ENCODE results near the gene UBR3.

DNA sequence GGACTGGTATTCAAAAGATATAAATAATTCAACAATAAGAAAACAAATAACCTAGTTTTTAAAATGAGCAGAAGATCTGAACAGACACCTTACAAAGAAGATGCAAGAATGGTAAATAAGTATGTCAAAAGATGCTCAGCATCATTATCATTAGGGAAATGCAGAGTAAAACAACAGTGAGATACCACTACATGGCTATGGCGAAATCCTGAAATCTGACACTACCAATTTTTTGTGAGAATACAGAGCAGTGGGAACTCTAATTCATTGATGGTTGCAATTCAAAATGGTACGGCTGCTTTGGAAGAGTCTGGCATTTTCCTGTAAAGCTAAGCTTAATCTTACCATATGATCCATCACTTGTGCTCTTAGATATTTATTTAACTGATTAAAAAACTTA is 151.8 kb downstream of the UBR3 start:
- TF ChIP-seq EZH2 (IDR thresholded peaks at IDR 0.05; ENCODE audit: low read depth), result no peak
- TF ChIP-seq, protein P1, sequence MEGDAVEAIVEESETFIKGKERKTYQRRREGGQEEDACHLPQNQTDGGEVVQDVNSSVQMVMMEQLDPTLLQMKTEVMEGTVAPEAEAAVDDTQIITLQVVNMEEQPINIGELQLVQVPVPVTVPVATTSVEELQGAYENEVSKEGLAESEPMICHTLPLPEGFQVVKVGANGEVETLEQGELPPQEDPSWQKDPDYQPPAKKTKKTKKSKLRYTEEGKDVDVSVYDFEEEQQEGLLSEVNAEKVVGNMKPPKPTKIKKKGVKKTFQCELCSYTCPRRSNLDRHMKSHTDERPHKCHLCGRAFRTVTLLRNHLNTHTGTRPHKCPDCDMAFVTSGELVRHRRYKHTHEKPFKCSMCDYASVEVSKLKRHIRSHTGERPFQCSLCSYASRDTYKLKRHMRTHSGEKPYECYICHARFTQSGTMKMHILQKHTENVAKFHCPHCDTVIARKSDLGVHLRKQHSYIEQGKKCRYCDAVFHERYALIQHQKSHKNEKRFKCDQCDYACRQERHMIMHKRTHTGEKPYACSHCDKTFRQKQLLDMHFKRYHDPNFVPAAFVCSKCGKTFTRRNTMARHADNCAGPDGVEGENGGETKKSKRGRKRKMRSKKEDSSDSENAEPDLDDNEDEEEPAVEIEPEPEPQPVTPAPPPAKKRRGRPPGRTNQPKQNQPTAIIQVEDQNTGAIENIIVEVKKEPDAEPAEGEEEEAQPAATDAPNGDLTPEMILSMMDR (conservative IDR thresholded peaks at IDR 0.05), result no peak
